Measurements from ENCODE around the gene SURF1. TPM values are rescaled to one million over a fixed set of nuclear protein-coding genes. Genes with fewer than 3 reads are reported as not detected.
A peak's percentile ranks its signal among the peaks of the same experiment; 100 is the strongest.
"Not testable (repeated sequence)": the region's sequence is repeated elsewhere in the genome, so short reads cannot be mapped to it uniquely, and the experiment has no call there.

The SURF1 gene
- total and polyA plus RNA-seq, 4 experiments from 2014 or later, result 54.3 to 114 (median 83.2) TPM

DNA sequence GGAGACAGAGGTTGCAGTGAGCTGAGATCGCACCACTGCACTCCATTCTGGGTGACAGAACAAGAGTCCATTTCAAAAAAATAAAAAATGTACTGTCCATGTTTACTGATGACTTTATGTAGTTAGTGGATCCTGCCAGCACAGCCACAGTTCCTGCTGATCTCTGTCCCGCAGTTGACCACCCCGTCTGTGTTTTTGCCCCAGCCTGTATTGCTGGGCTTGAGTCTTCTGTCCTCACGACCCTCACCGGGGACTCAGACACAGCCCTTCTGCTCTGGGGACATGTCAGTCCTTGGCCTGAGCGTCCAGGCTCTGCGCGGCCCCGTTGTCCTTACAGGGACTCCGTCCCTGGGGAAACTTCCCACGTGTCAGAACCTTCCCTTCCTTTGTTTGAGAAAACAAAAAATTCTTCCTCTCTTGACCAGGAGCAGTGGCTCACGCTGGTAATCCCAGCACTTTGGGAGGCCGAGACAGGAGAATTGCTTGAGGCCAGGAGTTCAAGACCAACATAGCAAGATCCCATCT, 34.8 kb downstream of the SURF1 start:
- no peak overlapping the region for H3K4me3 Mint-ChIP-seq
- H3K4me1 Mint-ChIP-seq, result peaks cover 0 to 3% (median 0%) of the 10 kb centered on the region in 4 donors
- POLR2A ChIA-PET (ENCODE audit: partially characterized antibody), result no interaction called here
- CTCF ChIA-PET (ENCODE audit: partially characterized antibody), result no interaction called here
- H3K9me3 Mint-ChIP-seq, result no peaks in the 10 kb centered on the region
- peaks cover 0 to 3% of the 10 kb centered on the region in 2 donors for H3K36me3 Mint-ChIP-seq
- no peak for DNase-seq
- H3K4me3 ChIP-seq (ENCODE audit: low read length in 2 of 2), result no peak overlapping the region
- no peak overlapping the region for H3K27ac ChIP-seq (ENCODE audit: low read depth, low read length)
- intact Hi-C loops (cut with micrococcal nuclease), result no loop called here
- H3K9me3 ChIP-seq (ENCODE audit: control insufficient read depth in 1 of 2, low read length in 2 of 2), result no peaks in the 10 kb centered on the region
- no peak overlapping the region for H3K27ac Mint-ChIP-seq
- no peaks in the 10 kb centered on the region for H3K36me3 ChIP-seq (ENCODE audit: insufficient read depth, low read length)
- no peaks in the 10 kb centered on the region for H3K27me3 ChIP-seq (ENCODE audit: insufficient read depth, low read length)
- H3K4me1 ChIP-seq (ENCODE audit: insufficient read depth, low read length), result no peaks in the 10 kb centered on the region
- peaks cover 0 to 2% of the 10 kb centered on the region in 2 donors for H3K27me3 Mint-ChIP-seq

DNA sequence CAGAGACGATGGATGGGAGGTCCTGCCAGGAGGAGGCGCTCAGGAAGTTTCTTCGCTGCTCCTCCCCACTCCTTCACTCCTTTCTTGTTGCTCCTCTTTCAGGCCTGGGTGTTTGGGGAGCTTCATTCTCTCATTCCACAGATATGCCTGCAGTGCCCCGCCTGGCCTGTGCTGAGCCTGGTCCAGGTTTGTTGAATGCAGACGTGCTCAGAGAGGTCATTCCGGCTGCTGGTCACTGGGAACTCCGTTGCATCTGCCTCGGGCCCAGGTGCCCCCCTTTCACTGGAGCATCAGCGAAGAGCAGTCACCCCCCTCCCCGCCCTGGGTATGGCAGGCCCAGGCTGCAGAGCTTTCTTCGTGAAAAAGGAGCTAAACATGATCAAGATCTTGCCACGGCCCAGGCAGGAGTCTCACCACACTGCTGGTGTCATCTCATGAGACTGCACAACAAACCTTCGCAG, 35.8 kb downstream of the SURF1 start:
- H3K4me3 Mint-ChIP-seq, result no peak overlapping the region
- no peak for DNase-seq
- H3K27me3 ChIP-seq (ENCODE audit: insufficient read depth, low read length), result no peaks in the 10 kb centered on the region
- ChIA-PET CTCF (ENCODE audit: partially characterized antibody) (no interaction called here), POLR2A (ENCODE audit: partially characterized antibody) (no interaction called here)
- no peaks in the 10 kb centered on the region for H3K36me3 Mint-ChIP-seq
- no peaks in the 10 kb centered on the region for H3K4me1 ChIP-seq (ENCODE audit: insufficient read depth, low read length)
- intact Hi-C loops (cut with micrococcal nuclease), result no loop called here
- peaks cover 0 to 1% (median 0%) of the 10 kb centered on the region in 8 donors for H3K9me3 Mint-ChIP-seq
- no peak overlapping the region for H3K27ac ChIP-seq (ENCODE audit: low read depth, low read length)
- H3K27me3 Mint-ChIP-seq, result peaks cover 0 to 2% of the 10 kb centered on the region in 2 donors
- no peak overlapping the region for H3K27ac Mint-ChIP-seq
- H3K36me3 ChIP-seq (ENCODE audit: insufficient read depth, low read length), result no peaks in the 10 kb centered on the region
- no peak overlapping the region for H3K4me3 ChIP-seq (ENCODE audit: low read length in 2 of 2)
- H3K4me1 Mint-ChIP-seq, result no peaks in the 10 kb centered on the region
- no peaks in the 10 kb centered on the region for H3K9me3 ChIP-seq (ENCODE audit: control insufficient read depth in 1 of 2, low read length in 2 of 2)

DNA sequence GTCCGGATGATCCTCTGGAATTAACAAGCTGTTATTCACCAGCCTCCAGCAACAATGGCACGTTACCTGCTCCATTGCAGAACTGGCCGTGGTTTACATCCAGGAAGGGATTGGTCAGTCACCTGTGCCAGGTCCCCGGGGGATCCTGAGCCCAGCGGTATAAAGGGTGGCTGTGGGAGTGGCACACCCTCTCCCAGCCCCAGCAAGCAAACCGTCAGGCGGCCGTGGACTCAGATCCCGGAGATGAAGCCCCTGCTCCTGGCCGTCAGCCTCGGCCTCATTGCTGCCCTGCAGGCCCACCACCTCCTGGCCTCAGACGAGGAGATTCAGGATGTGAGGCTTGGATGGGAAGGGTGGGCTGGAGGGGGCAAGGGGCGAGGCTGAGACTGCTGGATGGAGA, 38.7 kb downstream of the SURF1 start:
- H3K4me3 ChIP-seq (ENCODE audit: low read length in 2 of 2); POLR2A ChIA-PET (ENCODE audit: partially characterized antibody); H3K27ac ChIP-seq (ENCODE audit: low read depth, low read length); H3K36me3 Mint-ChIP-seq; H3K27ac Mint-ChIP-seq; H3K27me3 Mint-ChIP-seq; H3K4me3 Mint-ChIP-seq; CTCF ChIA-PET (ENCODE audit: partially characterized antibody); H3K27me3 ChIP-seq (ENCODE audit: insufficient read depth, low read length); H3K4me1 ChIP-seq (ENCODE audit: insufficient read depth, low read length); H3K4me1 Mint-ChIP-seq; intact Hi-C loops (cut with micrococcal nuclease); H3K9me3 ChIP-seq (ENCODE audit: control insufficient read depth in 1 of 2, low read length in 2 of 2); H3K36me3 ChIP-seq (ENCODE audit: insufficient read depth, low read length); DNase-seq; H3K9me3 Mint-ChIP-seq: not testable (repeated sequence)

DNA sequence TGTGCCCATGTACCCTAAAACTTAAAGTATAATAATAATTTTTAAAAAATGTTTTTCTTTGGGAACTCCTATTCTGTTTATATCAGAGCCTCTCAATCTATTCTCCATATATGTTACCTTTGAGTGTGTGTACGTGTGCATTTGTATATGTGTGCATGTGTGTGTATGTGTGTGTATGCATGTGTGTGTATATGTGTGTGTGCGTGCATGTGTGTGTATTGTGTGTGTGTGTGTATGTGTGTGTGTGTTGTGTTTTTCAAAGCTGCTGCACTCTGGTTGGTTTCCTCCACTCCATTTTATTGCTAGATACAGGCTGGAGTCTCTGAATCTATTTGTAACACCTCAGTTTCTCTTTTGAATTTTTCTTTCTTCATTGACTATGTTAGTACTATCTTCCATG, 40.3 kb downstream of the SURF1 start:
- Mint-ChIP-seq H3K36me3 (no peaks in the 10 kb centered on the region), H3K27ac (no peak overlapping the region), H3K4me3 (no peak overlapping the region), H3K27me3 (peaks cover 0 to 3% of the 10 kb centered on the region in 2 donors), H3K4me1 (no peaks in the 10 kb centered on the region), H3K9me3 (peaks cover 0 to 1% (median 0%) of the 10 kb centered on the region in 8 donors)
- POLR2A ChIA-PET (ENCODE audit: partially characterized antibody), result no interaction called here
- intact Hi-C loops (cut with micrococcal nuclease), result no loop called here
- Histone ChIP-seq H3K36me3 (ENCODE audit: insufficient read depth, low read length) (no peaks in the 10 kb centered on the region), H3K9me3 (ENCODE audit: control insufficient read depth in 1 of 2, low read length in 2 of 2) (no peaks in the 10 kb centered on the region), H3K4me1 (ENCODE audit: insufficient read depth, low read length) (no peaks in the 10 kb centered on the region), H3K4me3 (ENCODE audit: low read length in 2 of 2) (no peak overlapping the region), H3K27ac (ENCODE audit: low read depth, low read length) (no peak overlapping the region), H3K27me3 (ENCODE audit: insufficient read depth, low read length) (no peaks in the 10 kb centered on the region)
- CTCF ChIA-PET (ENCODE audit: partially characterized antibody), result no interaction called here
- no peak for DNase-seq

DNA sequence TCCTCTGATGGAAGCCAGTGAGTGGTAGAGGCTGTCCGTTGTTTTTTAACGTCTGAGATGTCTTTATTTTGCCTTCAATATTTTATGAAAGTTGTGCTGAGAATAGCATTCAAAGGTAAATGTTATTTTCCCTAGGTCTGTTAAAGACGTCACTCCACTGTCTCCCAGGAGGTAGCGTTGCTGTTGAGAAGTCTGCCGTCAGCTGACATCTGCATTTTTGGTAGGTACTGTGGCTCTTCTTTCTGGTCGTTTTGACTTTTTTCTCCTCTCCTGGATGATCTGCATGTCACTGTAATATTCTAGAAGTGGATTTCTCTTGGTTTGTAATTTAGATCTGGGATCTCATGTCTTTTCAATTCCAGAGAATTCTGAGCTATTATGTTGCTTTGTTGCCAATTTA, 46.7 kb downstream of the SURF1 start:
- H3K4me1 ChIP-seq (ENCODE audit: insufficient read depth, low read length), result no peaks in the 10 kb centered on the region
- no peaks in the 10 kb centered on the region for H3K9me3 ChIP-seq (ENCODE audit: control insufficient read depth in 1 of 2, low read length in 2 of 2)
- H3K4me3 Mint-ChIP-seq, result no peak overlapping the region
- ChIA-PET CTCF (ENCODE audit: partially characterized antibody) (no interaction called here), POLR2A (ENCODE audit: partially characterized antibody) (no interaction called here)
- H3K4me1 Mint-ChIP-seq, result no peaks in the 10 kb centered on the region
- H3K27ac ChIP-seq (ENCODE audit: low read depth, low read length), result no peak overlapping the region
- H3K36me3 Mint-ChIP-seq, result no peaks in the 10 kb centered on the region
- H3K36me3 ChIP-seq (ENCODE audit: insufficient read depth, low read length), result no peaks in the 10 kb centered on the region
- H3K27ac Mint-ChIP-seq, result no peak overlapping the region
- peaks cover 10 to 19% of the 10 kb centered on the region in 2 donors for H3K27me3 Mint-ChIP-seq
- no peak overlapping the region for H3K4me3 ChIP-seq (ENCODE audit: low read length in 2 of 2)
- DNase-seq, result no peak
- peaks cover 0 to 1% (median 0%) of the 10 kb centered on the region in 8 donors for H3K9me3 Mint-ChIP-seq
- H3K27me3 ChIP-seq (ENCODE audit: insufficient read depth, low read length), result no peaks in the 10 kb centered on the region
- intact Hi-C loops (cut with micrococcal nuclease), result no loop called here

DNA sequence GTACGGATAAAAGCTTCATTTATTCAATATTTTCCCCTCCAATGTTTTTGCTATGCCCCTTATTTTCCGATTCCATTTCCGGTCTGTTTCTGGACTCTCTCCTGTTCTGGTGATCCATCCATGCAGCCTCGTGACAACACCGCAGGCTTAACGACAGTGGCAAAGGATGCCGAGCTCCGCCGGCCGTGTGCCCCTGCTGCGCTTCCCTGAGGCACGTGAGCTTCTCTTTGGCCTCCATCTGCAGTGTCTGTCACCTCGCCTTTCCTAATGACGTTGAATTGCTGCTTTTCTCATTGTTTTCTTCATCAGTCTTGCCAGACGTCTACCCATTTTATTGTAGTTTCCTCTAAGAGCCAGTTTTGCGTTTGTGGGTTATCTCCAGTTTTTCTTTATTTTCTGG, 49.0 kb downstream of the SURF1 start:
- POLR2A ChIA-PET (ENCODE audit: partially characterized antibody), result no interaction called here
- Mint-ChIP-seq H3K27ac (no peak overlapping the region), H3K27me3 (peaks cover 10 to 19% of the 10 kb centered on the region in 2 donors), H3K36me3 (no peaks in the 10 kb centered on the region), H3K4me1 (no peaks in the 10 kb centered on the region), H3K9me3 (peaks cover 0 to 1% (median 0%) of the 10 kb centered on the region in 8 donors), H3K4me3 (no peak overlapping the region)
- CTCF ChIA-PET (ENCODE audit: partially characterized antibody), result no interaction called here
- no peak overlapping the region for H3K4me3 ChIP-seq (ENCODE audit: low read length in 2 of 2)
- no peak for DNase-seq
- H3K27me3 ChIP-seq (ENCODE audit: insufficient read depth, low read length), result no peaks in the 10 kb centered on the region
- no peak overlapping the region for H3K27ac ChIP-seq (ENCODE audit: low read depth, low read length)
- intact Hi-C loops (cut with micrococcal nuclease), result no loop called here
- no peaks in the 10 kb centered on the region for H3K4me1 ChIP-seq (ENCODE audit: insufficient read depth, low read length)
- H3K36me3 ChIP-seq (ENCODE audit: insufficient read depth, low read length), result no peaks in the 10 kb centered on the region
- H3K9me3 ChIP-seq (ENCODE audit: control insufficient read depth in 1 of 2, low read length in 2 of 2), result no peaks in the 10 kb centered on the region

DNA sequence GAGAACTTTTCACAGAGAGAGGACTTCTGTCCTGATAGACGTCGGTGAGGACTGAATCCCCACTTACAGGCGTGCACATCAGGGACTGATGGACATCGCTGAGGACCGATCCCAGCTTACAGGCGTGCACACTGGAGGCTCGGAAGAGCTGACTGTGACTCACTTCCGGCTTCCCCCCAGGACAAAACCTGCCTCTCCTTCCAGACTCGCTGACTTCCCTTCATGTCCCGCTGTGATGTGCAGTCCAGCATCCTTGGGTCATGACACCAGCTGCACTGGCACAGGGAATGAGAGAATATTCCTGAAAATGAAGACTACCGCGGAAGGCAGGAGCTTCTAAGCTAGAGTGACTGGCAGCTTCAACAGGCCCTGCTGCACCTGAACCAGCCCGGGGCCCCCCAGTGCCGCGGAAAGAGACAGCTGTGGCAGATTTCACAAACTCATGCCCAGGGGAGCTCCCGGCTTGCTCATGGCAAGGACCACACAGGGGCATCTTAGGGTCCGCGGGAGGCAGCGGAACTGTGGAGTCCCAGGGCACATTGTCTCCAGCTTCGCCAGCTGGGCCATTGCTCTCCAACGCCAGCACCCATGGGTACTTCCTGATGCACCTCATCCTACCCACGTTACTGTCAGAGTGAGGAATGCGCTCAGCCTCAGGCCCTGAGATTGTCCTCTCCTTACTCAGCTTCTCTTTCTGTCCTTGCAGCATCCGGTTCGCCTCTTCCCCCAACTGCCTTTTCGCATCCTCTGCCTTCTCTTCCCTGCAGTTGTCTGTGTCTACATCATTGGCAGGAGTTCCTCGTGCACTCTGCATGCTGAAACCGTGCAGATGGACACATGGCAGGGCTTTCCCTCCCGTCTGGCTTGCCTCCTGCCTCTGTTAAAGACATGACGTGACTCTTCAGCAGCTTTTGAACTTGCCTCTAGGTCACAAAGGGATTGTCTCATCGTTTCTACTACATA, 49.8 kb downstream of the SURF1 start:
- intact Hi-C loops (cut with micrococcal nuclease), result no loop called here
- CTCF ChIA-PET (ENCODE audit: partially characterized antibody), result no interaction called here
- H3K27ac Mint-ChIP-seq, result peak overlapping the region in 1 of 7 donors; percentile 17

More for the DNA sequence above, 49.8 kb downstream of the SURF1 start:
- Mint-ChIP-seq H3K27me3 (peaks cover 14 to 19% of the 10 kb centered on the region in 2 donors), H3K9me3 (peaks cover 0 to 1% (median 0%) of the 10 kb centered on the region in 8 donors), H3K4me3 (no peak overlapping the region), H3K4me1 (no peaks in the 10 kb centered on the region), H3K36me3 (no peaks in the 10 kb centered on the region)
- no peaks in the 10 kb centered on the region for H3K9me3 ChIP-seq (ENCODE audit: control insufficient read depth in 1 of 2, low read length in 2 of 2)
- POLR2A ChIA-PET (ENCODE audit: partially characterized antibody), result no interaction called here
- no peaks in the 10 kb centered on the region for H3K27me3 ChIP-seq (ENCODE audit: insufficient read depth, low read length)
- DNase-seq, result no peak
- no peak overlapping the region for H3K27ac ChIP-seq (ENCODE audit: low read depth, low read length)
- no peaks in the 10 kb centered on the region for H3K4me1 ChIP-seq (ENCODE audit: insufficient read depth, low read length)
- H3K36me3 ChIP-seq (ENCODE audit: insufficient read depth, low read length), result no peaks in the 10 kb centered on the region
- no peak overlapping the region for H3K4me3 ChIP-seq (ENCODE audit: low read length in 2 of 2)

Measured in CD4-positive, alpha-beta memory T cell (primary cell).